ENCODE data around the gene PSG11.
"Not testable (repeated sequence)": the region's sequence is repeated elsewhere in the genome, so short reads cannot be mapped to it uniquely, and the experiment has no call there.

The PSG11 gene

GRCh38 chr19:43026369-43026768 lies at the start of gene PSG11:
Gene PSG11, minus strand, starts transcription at chr19:43026469. Its CDS starts 97 bp downstream, at chr19:43026372.
- not testable (repeated sequence) for FAIRE-seq

DNA sequence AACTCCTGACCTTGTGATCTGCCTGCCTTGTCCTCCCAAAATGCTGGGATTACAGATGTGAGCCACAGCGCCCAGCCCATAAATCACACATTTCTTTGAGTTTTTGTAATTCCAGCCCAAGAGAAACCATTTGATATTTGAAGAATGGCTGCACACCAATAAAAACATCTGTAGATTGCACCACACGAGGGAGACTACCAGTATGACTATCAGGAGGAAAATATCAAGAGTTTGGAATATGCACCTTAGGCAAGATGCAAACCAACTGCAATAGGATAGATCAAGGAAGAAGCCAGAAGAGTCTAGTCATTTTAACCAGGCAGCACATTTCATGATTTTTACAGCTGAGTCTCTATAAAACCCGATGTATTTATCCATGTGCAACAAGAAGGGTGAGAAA lies 36.1 kb upstream of the PSG11 start:
- FAIRE-seq: not testable (repeated sequence)

- FAIRE-seq: not testable (repeated sequence)
Measured at GRCh38 chr19:43061326-43061725, 35.1 kb upstream of the PSG11 start.

GRCh38 chr19:43060254-43060653 lies 34.0 kb upstream of the PSG11 start:
- FAIRE-seq: not testable (repeated sequence)

- FAIRE-seq: not testable (repeated sequence)
Measured at GRCh38 chr19:43059482-43059881, 33.2 kb upstream of the PSG11 start.

GRCh38 chr19:43058440-43058839 lies 32.2 kb upstream of the PSG11 start:
- FAIRE-seq: not testable (repeated sequence)

DNA sequence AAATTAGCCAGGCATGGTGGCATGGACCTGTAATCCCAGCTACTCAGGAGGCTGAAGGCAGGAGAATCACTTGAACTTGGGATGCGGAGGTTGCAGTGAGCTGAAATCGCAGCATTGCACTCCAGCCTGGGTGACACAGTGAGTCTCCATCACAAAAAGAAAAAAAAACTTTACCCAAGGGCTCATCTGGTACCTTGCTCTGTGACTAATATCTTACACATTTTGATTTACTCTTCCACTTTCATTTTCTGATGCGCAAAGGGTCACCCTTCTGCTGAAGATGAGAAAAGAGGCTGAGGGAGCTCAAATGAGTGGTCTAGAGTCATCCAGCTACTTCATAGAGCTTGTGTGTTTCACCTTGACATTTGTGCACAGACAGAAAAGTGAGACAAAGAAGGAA lies 21.7 kb upstream of the PSG11 start:
- not testable (repeated sequence) for FAIRE-seq

- not testable (repeated sequence) for FAIRE-seq
Measured at GRCh38 chr19:43046578-43046977, 20.3 kb upstream of the PSG11 start.

DNA sequence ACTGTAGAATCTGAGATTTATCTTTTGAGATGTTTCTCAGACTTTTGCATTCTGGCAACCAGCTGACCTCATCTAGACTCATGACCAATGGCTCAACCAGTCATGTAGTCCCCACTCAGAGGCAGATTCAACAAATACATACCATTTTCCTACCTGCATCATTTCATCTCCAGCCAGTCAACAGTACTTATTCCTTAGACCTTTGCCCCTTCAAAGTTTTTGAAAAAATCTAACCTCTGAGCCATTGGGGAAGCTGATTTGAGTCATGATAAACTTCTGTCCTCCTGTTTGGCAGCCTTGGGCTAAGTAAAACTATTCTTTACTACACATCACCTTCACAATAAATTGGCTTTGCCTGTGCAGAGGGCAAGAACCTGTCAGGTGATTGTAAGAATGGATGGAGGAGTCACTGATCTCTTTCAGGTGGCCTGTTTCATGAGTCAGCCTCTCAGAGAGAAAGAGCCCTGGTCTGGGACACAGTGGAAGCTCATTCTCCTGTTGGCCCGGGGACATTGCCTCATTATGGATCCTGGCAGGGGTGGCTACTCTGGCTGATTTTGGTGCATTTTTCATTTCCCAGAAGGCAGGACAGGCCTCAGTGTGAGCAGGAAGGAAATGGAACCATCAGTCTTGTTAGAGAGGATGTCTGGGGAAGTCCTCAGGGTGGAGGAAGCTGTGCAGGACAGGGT lies 17.4 kb upstream of the PSG11 start:
- not testable (repeated sequence) for FAIRE-seq

- not testable (repeated sequence) for FAIRE-seq
Measured at GRCh38 chr19:43031645-43032044, 5.4 kb upstream of the PSG11 start.

DNA sequence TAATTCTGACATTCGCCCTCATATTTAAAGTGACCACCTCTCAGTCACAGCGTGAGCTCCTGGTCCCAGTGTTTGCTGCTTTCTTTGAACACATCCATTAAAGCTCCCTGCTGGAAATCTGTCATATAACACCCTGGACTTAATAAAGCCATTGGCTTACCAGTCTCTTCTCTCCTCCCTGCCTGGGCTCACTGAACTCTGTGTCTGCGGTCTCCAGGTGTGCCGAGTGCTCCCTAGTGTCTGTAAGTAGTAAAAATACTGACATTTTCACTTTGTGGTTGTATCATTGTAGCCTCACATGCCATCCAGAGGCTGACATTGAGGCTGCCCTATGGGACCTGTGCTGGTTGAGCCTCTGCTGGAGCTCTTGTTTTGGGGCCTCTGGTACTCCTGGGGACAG lies 2.6 kb upstream of the PSG11 start:
- FAIRE-seq: no peak

- FAIRE-seq: not testable (repeated sequence)
Measured at GRCh38 chr19:43027985-43028384, 1.7 kb upstream of the PSG11 start.

DNA sequence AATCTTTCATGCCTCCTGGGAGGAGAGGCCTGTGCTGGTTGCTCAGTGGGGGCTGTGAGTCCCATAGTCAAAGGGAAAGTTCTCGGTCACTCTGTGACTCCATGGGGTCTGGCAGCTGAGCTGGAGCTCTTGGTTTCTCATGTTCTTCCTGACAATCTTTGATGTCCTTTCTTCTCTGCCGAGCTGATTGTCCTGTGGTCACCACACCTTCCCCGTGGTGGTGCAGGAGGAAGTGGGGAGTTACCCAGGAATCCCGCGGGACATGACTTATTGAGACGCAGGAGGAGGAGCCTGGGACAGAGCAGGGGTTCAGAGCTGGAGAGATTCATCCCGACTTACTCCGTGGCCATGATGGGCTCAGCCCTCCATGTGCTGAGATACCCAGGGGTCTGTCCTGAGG lies 792 bp upstream of the PSG11 start:
- not testable (repeated sequence) for FAIRE-seq

GRCh38 chr19:43022098-43022497 lies 4.2 kb downstream of the PSG11 start:
- not testable (repeated sequence) for FAIRE-seq

DNA sequence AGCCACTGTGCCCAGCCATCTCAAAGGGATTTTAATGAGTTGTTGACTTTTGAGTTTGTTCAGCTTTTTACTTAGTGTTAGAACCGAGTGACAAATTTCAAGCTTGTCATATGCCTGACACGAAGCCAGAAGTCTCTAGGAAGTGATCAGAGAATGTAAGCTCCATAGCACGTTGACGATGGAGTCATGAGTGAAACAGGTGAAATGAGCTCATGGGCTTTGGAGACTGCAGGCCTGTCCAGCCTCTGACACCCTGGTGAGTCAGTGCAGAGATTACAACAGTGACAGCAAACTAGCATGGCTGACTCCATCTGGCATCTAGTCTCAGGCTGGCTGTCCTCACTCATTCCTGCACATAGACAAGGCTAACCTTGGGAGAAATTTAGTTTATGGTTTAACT lies 4.6 kb downstream of the PSG11 start:
- not testable (repeated sequence) for FAIRE-seq

DNA sequence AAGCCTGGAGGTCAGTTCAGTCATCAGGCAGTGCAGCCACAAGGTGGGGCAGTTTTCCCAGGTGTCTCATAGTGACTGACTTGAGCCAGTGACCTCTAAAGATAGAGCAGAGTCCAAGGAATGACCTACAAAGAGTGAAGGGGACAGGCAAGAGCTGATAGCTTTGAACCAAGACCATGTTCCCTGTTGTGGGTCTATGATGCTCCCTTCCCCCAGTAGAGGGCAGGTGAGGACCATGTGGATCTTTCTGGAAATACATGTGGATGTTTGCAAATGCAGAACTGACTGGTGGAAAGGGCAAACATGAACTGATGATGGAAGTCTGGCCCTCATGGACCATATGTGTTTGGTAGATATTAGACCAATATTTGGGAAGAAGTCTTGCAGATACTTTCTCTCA lies 6.7 kb downstream of the PSG11 start:
- not testable (repeated sequence) for FAIRE-seq

- FAIRE-seq: not testable (repeated sequence)
Measured at GRCh38 chr19:43005841-43006240, 20.4 kb downstream of the PSG11 start.

GRCh38 chr19:43004846-43005245 lies 21.4 kb downstream of the PSG11 start:
- not testable (repeated sequence) for FAIRE-seq

DNA sequence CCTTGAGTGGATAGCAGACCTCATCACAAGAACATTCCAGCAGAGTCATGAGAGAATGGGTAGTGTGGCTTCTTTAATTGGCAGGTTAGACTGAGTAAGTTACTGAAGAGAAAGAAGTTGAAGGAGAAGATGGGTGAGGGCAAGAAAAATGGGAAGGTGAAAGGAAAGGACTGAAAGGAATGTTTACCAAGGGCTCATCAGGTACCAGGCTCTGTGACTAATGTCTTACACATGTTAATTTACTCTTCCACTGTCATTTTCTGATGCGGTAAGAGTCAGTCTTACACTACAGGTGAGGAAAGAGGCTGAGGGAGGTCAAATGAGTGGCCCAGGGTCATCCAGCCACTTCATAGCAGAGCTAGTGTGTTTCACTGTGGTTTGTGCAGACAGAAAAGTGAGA lies 22.6 kb downstream of the PSG11 start:
- FAIRE-seq: not testable (repeated sequence)

DNA sequence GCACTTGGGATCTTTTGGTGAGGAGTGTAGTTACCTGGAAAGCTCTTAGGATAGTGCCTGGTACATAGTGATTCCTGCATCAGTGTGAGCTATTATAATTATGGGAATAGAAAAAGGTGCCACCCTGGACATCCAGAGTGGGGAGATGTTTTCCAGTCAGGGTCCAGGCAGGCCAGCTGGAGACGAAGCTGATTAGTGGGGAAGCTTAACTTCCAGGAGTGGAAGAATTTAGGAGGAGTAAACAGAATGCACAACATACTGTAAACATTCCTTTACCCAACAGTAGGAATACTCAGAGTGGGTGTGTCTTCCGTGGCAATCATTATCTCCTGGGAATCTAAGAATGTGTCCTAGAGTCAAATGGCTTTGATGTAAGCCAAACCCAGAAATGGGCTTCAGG lies 23.3 kb downstream of the PSG11 start:
- not testable (repeated sequence) for FAIRE-seq

GRCh38 chr19:42996161-42996560 lies 30.1 kb downstream of the PSG11 start:
- FAIRE-seq: not testable (repeated sequence)

- not testable (repeated sequence) for FAIRE-seq
Measured at GRCh38 chr19:42992029-42992604, 34.2 kb downstream of the PSG11 start.

GRCh38 chr19:42989851-42990250 lies 36.4 kb downstream of the PSG11 start:
- FAIRE-seq: no peak

DNA sequence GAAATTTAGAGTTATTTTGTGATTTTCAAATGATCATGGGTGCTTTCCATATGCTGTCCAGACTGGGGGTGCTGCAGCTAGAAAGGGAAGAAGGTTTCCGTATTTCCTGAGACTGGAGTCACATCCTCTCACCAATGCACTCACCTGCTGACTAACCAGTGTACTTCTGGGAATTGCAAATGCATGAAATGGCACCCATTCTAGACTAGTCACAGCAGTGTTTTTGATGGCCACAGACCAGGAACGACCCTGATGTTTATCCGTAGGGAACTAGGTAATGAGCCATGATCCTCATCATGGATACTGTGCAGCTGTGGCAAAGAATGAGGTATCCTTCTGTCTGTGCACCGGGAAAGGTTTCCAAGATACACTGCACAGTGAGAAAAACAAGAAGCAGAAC lies 37.1 kb downstream of the PSG11 start:
- not testable (repeated sequence) for FAIRE-seq

Data from colon (tissue), 2 donors.